GM21619 (cell line): Measurements from ENCODE around the gene CNRIP1.
A peak's percentile ranks its signal among the peaks of the same experiment; 100 is the strongest.
"Not testable (repeated sequence)": the region's sequence is repeated elsewhere in the genome, so short reads cannot be mapped to it uniquely, and the experiment has no call there.

Experiments
- ATAC-seq: cut with Tn5 transposase; IDR thresholded peaks from one replicate; pipeline ENCODE4 v1.9.1; 2021; ENCODE audit not compliant: unreplicated experiment

Gene CNRIP1, protein sequence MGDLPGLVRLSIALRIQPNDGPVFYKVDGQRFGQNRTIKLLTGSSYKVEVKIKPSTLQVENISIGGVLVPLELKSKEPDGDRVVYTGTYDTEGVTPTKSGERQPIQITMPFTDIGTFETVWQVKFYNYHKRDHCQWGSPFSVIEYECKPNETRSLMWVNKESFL

DNA sequence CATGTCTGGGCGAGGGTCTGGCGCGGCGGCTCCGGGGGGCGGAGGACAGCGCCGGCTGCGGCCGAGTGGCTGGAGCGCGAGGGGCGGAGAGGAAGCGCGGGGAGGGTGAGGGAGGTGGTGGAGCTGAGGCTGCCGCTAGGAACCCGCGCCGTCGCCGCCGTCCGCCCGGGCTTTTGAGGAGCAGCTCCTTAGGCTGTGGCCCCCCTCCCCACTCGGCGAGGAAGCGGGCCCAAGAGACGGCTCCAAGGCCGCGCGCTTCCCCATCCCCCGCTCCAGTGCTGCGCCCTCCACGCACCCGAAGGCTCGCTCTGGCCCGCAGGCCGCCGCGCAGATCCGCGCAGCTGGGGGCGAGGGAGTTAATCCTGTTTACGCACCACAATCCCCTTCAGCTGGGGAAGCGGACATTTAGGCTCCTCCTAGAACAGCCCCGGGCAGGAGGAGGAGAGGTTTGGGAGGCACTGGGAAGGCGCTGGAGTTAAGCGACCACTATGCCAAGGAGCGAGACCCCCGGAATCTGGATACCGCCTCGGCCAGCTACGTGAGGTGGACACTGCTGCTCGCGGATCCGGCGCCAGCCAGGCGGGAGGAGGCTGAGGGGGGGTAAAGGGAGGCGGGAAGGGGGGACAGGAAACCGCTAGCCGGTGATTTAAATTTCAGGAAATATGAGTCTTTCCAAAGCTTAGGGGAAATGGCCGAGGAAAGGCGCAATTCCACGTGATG, at the start of gene CNRIP1:
Gene CNRIP1 (minus strand): TSS at position 552 of the 720 bp plus-strand sequence. CDS start 549 bp downstream, at position 3.
- no peak for ATAC-seq

- ATAC-seq, result no peak
These were observed 49.6 kb upstream of the CNRIP1 start for GRCh38 chr2:68369337-68369734.

DNA sequence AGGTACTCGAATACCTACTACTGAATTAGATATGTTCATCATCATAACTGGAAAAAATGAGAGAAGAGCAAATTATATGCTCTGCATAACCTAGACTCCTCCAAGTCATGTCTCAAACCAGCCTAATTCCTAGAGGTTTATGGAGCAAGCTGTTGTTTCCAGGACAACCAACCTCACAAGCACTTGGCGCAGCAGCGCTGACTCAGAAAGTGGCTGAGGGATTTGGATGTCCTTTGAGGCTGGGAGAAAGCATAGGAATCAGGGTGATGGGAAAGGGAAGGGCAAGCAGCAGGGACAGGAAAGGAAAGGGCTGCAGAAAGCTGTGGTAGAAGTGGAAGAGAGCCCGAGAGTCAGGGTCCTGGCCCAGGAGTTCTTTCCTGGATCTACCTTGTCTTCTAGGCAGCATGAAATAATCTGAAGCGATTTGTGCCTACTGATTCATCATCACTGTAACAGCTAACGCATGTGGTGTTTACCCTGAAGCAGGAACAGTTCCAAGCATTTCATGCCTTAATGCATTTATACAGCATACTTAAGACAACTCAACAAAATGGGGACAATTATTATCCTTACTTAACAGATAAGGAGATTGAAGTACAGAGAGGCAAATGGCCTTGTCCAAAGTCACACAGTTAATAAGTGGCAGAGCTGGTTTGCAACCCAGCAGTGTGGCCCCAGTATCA, 49.0 kb upstream of the CNRIP1 start:
- no peak for ATAC-seq

DNA sequence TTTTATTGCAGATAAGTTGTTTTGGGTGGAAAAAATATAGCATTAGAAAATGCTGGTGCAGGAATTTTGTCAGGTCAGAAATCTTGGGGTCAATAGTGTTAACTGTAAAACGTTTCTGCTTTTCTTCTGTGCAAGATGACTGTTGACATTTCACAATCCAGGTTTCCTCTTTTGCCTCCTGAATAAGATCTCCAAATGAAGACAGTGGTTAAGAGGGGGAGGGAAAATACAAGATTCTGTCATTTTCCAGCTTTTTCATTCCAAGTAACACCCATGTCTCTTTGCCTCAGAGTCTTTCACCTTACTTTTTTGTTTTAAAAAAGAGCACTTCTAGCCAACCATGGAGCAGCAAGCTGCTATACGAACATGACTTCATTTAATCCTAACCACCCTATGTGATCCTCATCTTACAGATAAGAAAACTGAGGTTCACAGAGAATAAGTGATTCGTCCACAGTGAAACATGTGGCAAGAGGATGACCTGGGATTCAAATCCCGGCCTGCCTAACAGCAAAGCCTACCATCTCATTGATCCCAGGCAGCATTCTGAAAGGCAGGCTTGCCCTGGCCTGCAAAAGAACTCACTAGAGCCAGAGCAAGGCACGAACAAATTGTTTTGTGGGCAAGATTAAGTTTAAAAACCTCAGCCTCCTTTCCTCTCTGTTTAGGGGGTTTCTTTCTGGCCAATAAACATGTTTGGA, 48.4 kb upstream of the CNRIP1 start:
- ATAC-seq, result no peak

DNA sequence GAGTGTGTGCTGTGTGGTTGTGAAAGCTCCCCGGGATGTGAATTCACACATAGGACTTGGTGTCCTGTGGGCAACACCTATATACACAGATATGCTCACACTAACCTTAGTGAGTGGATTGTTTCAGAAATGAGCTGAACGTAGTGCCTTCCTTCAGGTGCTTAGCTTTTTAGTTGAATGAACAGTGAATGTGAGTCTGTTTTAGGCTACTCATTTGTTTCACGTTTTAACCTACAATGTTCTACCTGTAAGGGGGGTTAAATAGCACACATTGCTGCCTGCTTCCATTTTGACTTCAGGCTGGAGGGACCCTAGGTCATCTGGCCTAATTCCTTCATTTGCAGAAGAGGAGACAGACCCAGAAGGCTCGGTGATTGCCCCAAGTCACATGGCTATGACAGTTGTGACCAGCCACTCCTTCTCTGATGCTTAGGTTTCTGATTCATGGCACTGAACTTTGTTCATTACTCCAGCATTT, 46.4 kb upstream of the CNRIP1 start:
- peak; percentile 43 for ATAC-seq

GRCh38 chr2:68365087-68365486, 45.3 kb upstream of the CNRIP1 start, which contains the start of gene PLEK:
Gene PLEK, plus strand, starts transcription at chr2:68365282. Its CDS starts 70 bp downstream, at chr2:68365352.
- ATAC-seq, result peak; percentile 69

DNA sequence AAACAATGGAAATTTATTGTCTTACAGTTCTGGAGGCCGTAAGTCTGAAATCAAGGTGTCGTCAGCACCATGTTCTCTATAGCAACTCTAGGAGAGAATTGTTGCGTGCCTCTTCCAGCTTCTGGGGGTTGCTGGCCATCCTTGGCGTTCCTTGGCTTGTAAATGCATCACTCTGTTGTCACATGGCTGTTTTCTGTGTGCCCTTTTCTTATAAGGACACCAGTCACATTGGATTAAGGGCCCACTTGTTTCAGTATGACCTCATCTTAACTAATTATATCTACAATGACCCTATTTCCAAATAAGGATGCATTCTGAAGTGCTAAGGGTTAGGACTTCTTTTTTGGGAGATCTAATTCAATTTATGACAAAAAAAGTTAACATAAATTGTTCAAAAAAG, 44.0 kb upstream of the CNRIP1 start:
- no peak for ATAC-seq

GRCh38 chr2:68362749-68363148, 43.0 kb upstream of the CNRIP1 start:
- ATAC-seq, result no peak

DNA sequence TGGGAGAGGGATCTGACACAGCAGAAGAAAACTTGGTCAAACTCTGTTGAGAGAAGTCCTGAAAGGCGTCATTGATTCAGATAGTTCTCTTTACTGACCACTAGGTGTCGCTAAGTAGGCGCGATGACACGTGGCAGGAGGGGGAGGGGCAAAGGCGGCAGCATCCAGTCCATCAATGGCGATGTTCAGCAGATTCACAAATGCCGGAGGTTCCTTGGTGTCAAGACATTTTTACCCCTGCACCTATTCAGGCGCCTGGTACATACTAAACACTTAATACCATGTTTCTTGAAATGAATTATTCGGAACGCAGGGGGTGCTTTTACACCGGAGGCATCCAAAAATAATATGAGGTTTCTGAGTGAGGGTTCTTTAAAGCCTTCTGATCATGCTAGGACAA, 42.3 kb upstream of the CNRIP1 start:
- ATAC-seq, result peak; percentile 41

- ATAC-seq, result no peak
These were observed 40.1 kb upstream of the CNRIP1 start for GRCh38 chr2:68359889-68360288.

GRCh38 chr2:68357605-68358337, 38.0 kb upstream of the CNRIP1 start:
- peak; percentile 67 for ATAC-seq

- ATAC-seq, result no peak
These were observed 37.0 kb upstream of the CNRIP1 start for GRCh38 chr2:68356599-68357239.

GRCh38 chr2:68352651-68353391, 33.1 kb upstream of the CNRIP1 start:
- no peak for ATAC-seq

GRCh38 chr2:68351997-68352396, 32.2 kb upstream of the CNRIP1 start:
- no peak for ATAC-seq

GRCh38 chr2:68349091-68349490, 29.3 kb upstream of the CNRIP1 start:
- not testable (repeated sequence) for ATAC-seq

DNA sequence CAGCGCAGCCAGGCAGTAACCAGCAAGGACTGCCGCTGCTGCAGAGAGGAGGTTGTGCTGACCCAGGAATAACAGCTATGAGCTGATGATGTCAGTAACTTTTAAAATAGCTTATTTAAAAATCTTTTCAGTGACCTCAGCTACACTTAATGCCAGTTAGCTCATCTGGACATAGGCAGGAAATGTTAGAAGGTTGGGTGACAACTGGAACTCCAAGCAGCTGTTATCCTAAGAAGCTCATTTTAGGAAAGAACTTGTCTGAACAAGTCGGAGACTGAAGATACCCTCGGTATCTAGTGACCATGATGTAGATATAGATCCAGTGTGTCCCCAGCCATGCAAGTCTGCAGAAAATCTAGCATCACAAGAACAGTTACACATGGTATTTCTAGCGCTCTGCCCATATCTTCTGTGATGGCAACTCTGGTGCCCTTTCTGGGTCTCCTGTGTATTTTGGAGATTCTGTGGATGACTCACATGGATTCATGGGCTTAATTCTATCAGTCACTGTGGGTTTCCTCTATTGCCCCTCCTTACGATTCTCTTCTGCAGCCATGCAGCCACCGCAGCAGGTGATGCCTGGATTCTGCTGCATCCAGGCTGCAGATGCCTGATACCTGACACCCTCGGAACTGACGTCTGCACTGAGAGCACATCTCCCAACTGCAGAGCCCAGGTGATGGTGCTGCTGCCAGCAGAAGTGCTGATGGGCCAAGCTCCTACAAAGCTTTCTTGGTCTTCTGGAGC, 25.6 kb upstream of the CNRIP1 start:
- ATAC-seq, result no peak

- no peak for ATAC-seq
These were observed 24.3 kb upstream of the CNRIP1 start for GRCh38 chr2:68344031-68344430.

- no peak for ATAC-seq
These were observed 22.7 kb upstream of the CNRIP1 start for GRCh38 chr2:68342470-68342869.

DNA sequence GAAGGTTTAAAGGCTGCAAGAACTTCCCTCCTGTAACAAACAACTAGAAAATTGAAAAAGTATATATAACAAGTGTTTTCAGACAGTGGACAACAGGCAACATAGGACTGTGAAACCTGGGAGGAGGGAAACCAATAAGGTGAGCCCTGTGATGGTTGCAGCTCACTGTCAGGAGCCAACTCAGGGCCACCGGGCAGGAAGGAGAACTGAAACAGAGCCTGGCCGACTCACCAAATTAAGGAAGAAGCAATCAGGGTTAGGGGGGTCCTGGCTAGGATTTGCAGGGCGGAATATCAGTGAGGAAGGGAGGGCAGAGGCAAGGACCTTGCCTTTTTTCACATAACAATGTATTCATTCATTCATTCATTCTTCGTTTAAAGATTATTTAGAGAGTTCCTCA, 21.8 kb upstream of the CNRIP1 start:
- no peak for ATAC-seq
